HCT116 (cell line): ENCODE data around the gene BTBD9. TPM values are rescaled to one million over a fixed set of nuclear protein-coding genes. Genes with fewer than 3 reads are reported as not detected.

Source experiments
- ATAC-seq: fragments of 200-7000 bp; cut with Tn5 transposase; 2 replicates; pipeline ENCODE4 v1.9.1; 2020; ENCODE audit warnings: mild to moderate bottlenecking, moderate library complexity
- BruUV-seq: library from RNA; stranded (reverse); fragments of 400-500 nt; replicated peaks from 2 replicates; lab custom pipeline; 2021; lab: Mats Ljungman, UMichigan
- CTCF ChIA-PET: fragments of 300-600 bp; sonication (Branson Sonifier 250); formaldehyde crosslinking; loops from one replicate; lab custom pipeline; 2021; ENCODE audit warnings: antibody characterized with exemption; lab: Charles Lee
- POLR2A ChIA-PET: fragments of 300-600, 350-600 bp; sonication (Branson Sonifier 250); formaldehyde crosslinking; loops from one replicate; lab custom pipeline; 2021; ENCODE audit warnings: antibody characterized with exemption; lab: Charles Lee
- RAD21 ChIA-PET, 2 experiments: fragments of 300-600 bp; sonication (Branson Sonifier 250); formaldehyde crosslinking; loops; one replicate each; lab custom pipeline; 2023; ENCODE audit warnings: low total read pairs in 2 of 2; ENCODE audit not compliant: uncharacterized antibody in 2 of 2, unreplicated experiment in 2 of 2, low non-redundant PET in 1 of 2; lab: Charles Lee
- DNase-seq: peaks from one replicate; pipeline ENCODE4 v3.0.0-alpha.2; 2010; ENCODE audit warnings: low read depth, low spot score
- H2AFZ ChIP-seq: fragments of 200-600 bp; shearing (Covaris generic), sonication (generic); 2 replicates; pipeline ENCODE4 v1.6.1; 2017; ENCODE audit warnings: low read depth, mixed run types, mixed read lengths, antibody characterized with exemption, low read length; ENCODE audit not compliant: poor library complexity, severe bottlenecking
- H3K27ac ChIP-seq: 2 replicates; pipeline ENCODE4 v1.5.1; 2012; ENCODE audit warnings: low read depth, low read length
- H3K27me3 ChIP-seq: fragments of 200-600 bp; sonication (generic); 2 replicates; pipeline ENCODE4 v1.6.1; 2016; ENCODE audit warnings: mixed run types, low read length, mixed read lengths; ENCODE audit not compliant: insufficient read depth
- H3K36me3 ChIP-seq, 2 experiments: fragments of 200-500 bp in 1 of 2; fragments of 200-600 bp in 1 of 2; sonication (Bioruptor generic) in 1 of 2; sonication (generic) in 1 of 2; 2 replicates each; pipeline versions ENCODE4 v1.5.1 to v1.6.1; 2014 to 2016; ENCODE audit warnings: low read length in 2 of 2, inconsistent platforms in 1 of 2, mixed read lengths in 1 of 2, mixed run types in 1 of 2; ENCODE audit not compliant: insufficient read depth in 2 of 2, control insufficient read depth in 1 of 2
- H3K4me1 ChIP-seq, 2 experiments: fragments of 200-600 bp in 1 of 2; sonication (generic) in 1 of 2; 2 replicates each; pipeline versions ENCODE4 v1.5.1 to v1.6.1; 2012 to 2017; ENCODE audit warnings: low read length in 2 of 2, inconsistent platforms in 1 of 2, mild to moderate bottlenecking in 1 of 2, mixed read lengths in 1 of 2, mixed run types in 1 of 2, moderate library complexity in 1 of 2; ENCODE audit not compliant: insufficient read depth in 2 of 2, control insufficient read depth in 1 of 2
- H3K4me2 ChIP-seq: fragments of 200-600 bp; sonication (generic); 2 replicates; pipeline ENCODE4 v1.6.1; 2017; ENCODE audit warnings: mixed run types, low read length, mixed read lengths
- H3K4me3 ChIP-seq, 2 experiments: fragments of 200-600 bp in 1 of 2; sonication (generic) in 1 of 2; replicated peaks in 1 of 2; 2 replicates each; pipeline ENCODE4 v1.5.1; 2011 to 2016; ENCODE audit warnings: low read length in 2 of 2, control low read depth in 1 of 2, low read depth in 1 of 2, mild to moderate bottlenecking in 1 of 2, mixed read lengths in 1 of 2, mixed run types in 1 of 2
- H3K79me2 ChIP-seq: fragments of 200-600 bp; sonication (generic); 2 replicates; pipeline ENCODE4 v1.6.1; 2017; ENCODE audit warnings: mild to moderate bottlenecking, mixed run types, low read length, moderate library complexity, mixed read lengths; ENCODE audit not compliant: insufficient read depth
- H3K9ac ChIP-seq: fragments of 200-600 bp; sonication (generic); 2 replicates; pipeline ENCODE4 v1.6.1; 2016; ENCODE audit warnings: low read length, mixed read lengths
- H3K9me2 ChIP-seq: fragments of 200-600 bp; sonication (generic), shearing (Covaris generic); 2 replicates; pipeline ENCODE4 v1.6.1; 2017; ENCODE audit warnings: mixed run types, mild to moderate bottlenecking, moderate library complexity; ENCODE audit not compliant: insufficient read depth
- H3K9me3 ChIP-seq, 2 experiments: fragments of 200-500 bp in 1 of 2; fragments of 200-600 bp in 1 of 2; sonication (Bioruptor generic) in 1 of 2; sonication (generic) in 1 of 2; 2 replicates each; pipeline ENCODE4 v1.6.1; 2014 to 2017; ENCODE audit warnings: low read length in 2 of 2, mixed read lengths in 2 of 2, inconsistent platforms in 1 of 2, low read depth in 1 of 2, mild to moderate bottlenecking in 1 of 2, mixed run types in 1 of 2, moderate library complexity in 1 of 2; ENCODE audit not compliant: control insufficient read depth in 1 of 2, insufficient read depth in 1 of 2
- H4K20me1 ChIP-seq: fragments of 200-600 bp; sonication (generic), shearing (Covaris generic); 2 replicates; pipeline ENCODE4 v1.6.1; 2017; ENCODE audit warnings: mixed run types, mild to moderate bottlenecking, moderate library complexity; ENCODE audit not compliant: insufficient read depth
- CBX3 ChIP-seq: IDR thresholded peaks from 2 replicates; pipeline ENCODE4 v1.6.1; 2012; ENCODE audit warnings: low read depth
- CEBPB ChIP-seq: IDR thresholded peaks from 2 replicates; pipeline ENCODE4 v1.6.1; 2012; ENCODE audit warnings: low read depth
- CTCF ChIP-seq, 3 experiments: fragments of 200-600 bp in 1 of 3; sonication (generic) in 1 of 3; IDR thresholded peaks in 2 of 3; conservative IDR thresholded peaks in 1 of 3; 2 replicates each; pipeline ENCODE4 v1.5.1; 2012 to 2017; ENCODE audit warnings: low read depth in 2 of 3, low read length in 2 of 3, antibody characterized with exemption in 1 of 3, borderline replicate concordance in 1 of 3, control low read depth in 1 of 3, mild to moderate bottlenecking in 1 of 3, mixed read lengths in 1 of 3, mixed run types in 1 of 3, moderate library complexity in 1 of 3; ENCODE audit not compliant: insufficient read depth in 1 of 3
- EGR1 ChIP-seq: IDR thresholded peaks from 2 replicates; pipeline ENCODE4 v1.6.1; 2012; ENCODE audit warnings: low read depth
- ELF1 ChIP-seq: IDR thresholded peaks from 2 replicates; pipeline ENCODE4 v1.6.1; 2012; ENCODE audit warnings: low read depth, borderline replicate concordance
- EZH2 ChIP-seq: fragments of 200-600 bp; sonication (generic); IDR thresholded peaks from 2 replicates; pipeline ENCODE4 v1.6.1; 2017; ENCODE audit warnings: antibody characterized with exemption, mixed run types
- EZH2phosphoT487 ChIP-seq: fragments of 200-600 bp; IDR thresholded peaks from 2 replicates; pipeline ENCODE4 v1.6.1; 2018; ENCODE audit warnings: antibody characterized with exemption, borderline replicate concordance
- JUND ChIP-seq: IDR thresholded peaks from 2 replicates; pipeline ENCODE4 v1.6.1; 2012
- POLR2A ChIP-seq: IDR thresholded peaks from 2 replicates; pipeline ENCODE4 v1.7.0; 2011; ENCODE audit warnings: borderline replicate concordance; ENCODE audit not compliant: insufficient read depth, insufficient read length; ENCODE audit errors: extremely low read depth
- POLR2AphosphoS5 ChIP-seq: IDR thresholded peaks from 2 replicates; pipeline ENCODE4 v1.6.1; 2011; ENCODE audit warnings: mild to moderate bottlenecking, low read depth, low read length, moderate library complexity
- RAD21 ChIP-seq: IDR thresholded peaks from 2 replicates; pipeline ENCODE4 v1.6.1; 2012; ENCODE audit warnings: low read depth, mild to moderate bottlenecking
- REST ChIP-seq: IDR thresholded peaks from 2 replicates; pipeline ENCODE4 v1.6.1; 2012; ENCODE audit warnings: low read depth
- SIN3A ChIP-seq: IDR thresholded peaks from 2 replicates; pipeline ENCODE4 v1.6.1; 2012; ENCODE audit warnings: low read depth
- SP1 ChIP-seq: IDR thresholded peaks from 2 replicates; pipeline ENCODE4 v1.6.1; 2012; ENCODE audit warnings: low read depth
- SRF ChIP-seq: IDR thresholded peaks from 2 replicates; pipeline ENCODE4 v1.6.1; 2012; ENCODE audit warnings: low read depth
- TCF7L2 ChIP-seq: IDR thresholded peaks from 2 replicates; pipeline ENCODE4 v1.7.0; 2011; ENCODE audit warnings: borderline replicate concordance, inconsistent platforms; ENCODE audit not compliant: insufficient read depth, insufficient read length; ENCODE audit errors: extremely low read depth
- YY1 ChIP-seq: IDR thresholded peaks from 2 replicates; pipeline ENCODE4 v1.6.1; 2011; ENCODE audit warnings: low read length, low read depth, moderate library complexity, mild to moderate bottlenecking; ENCODE audit not compliant: insufficient replicate concordance; ENCODE audit errors: extremely low read depth
- ZBTB33 ChIP-seq: IDR thresholded peaks from 2 replicates; pipeline ENCODE4 v1.6.1; 2011; ENCODE audit warnings: mild to moderate bottlenecking, low read length, moderate library complexity; ENCODE audit not compliant: insufficient replicate concordance; ENCODE audit errors: extremely low read depth
- ZFX ChIP-seq: fragments of 450-650 bp; IDR thresholded peaks from 2 replicates; pipeline ENCODE4 v1.6.1; 2017
- ZNF274 ChIP-seq: fragments of 200-500 bp; sonication (Bioruptor generic); IDR thresholded peaks from 2 replicates; pipeline ENCODE4 v1.6.1; 2014; ENCODE audit warnings: mild to moderate bottlenecking, low read depth, low read length, inconsistent platforms
- intact Hi-C: fragments of 100-400 bp; cut with micrococcal nuclease; formaldehyde crosslinking; loops from 2 replicates; pipeline ENCODE4 v1.10.0; 2022
- total RNA-seq: library from RNA; stranded (reverse); gene quantifications from one replicate; pipeline ENCODE4 v1.2.1, GENCODE V29; 2021; ENCODE audit not compliant: unreplicated experiment

BTBD9 gene
- total RNA-seq, 1 experiment from 2014 or later, result 10.9 TPM

GRCh38 chr6:38150681-38151296, 488.9 kb downstream of the BTBD9 start:
- ATAC-seq, result no peak
- no peak for TF ChIP-seq POLR2A
- no peak for TF ChIP-seq YY1
- TF ChIP-seq POLR2AphosphoS5, result no peak
- no peak for TF ChIP-seq CEBPB
- TF ChIP-seq CBX3, result no peak
- no peak for TF ChIP-seq EGR1
- no peak for TF ChIP-seq RAD21
- TF ChIP-seq EZH2, result no peak
- TF ChIP-seq SIN3A, result no peak
- TF ChIP-seq SP1, result no peak
- no peak for TF ChIP-seq TCF7L2
- TF ChIP-seq EZH2phosphoT487, result no peak
- TF ChIP-seq ELF1, result no peak
- no peak for TF ChIP-seq ZBTB33
- no peak for TF ChIP-seq ZFX
- TF ChIP-seq JUND, result no peak
- no peak for TF ChIP-seq CTCF (IDR thresholded peaks at IDR 0.05 in 2 of 3, conservative IDR thresholded peaks at IDR 0.05 in 1 of 3; ENCODE audit: borderline replicate concordance in 1 of 3, insufficient read depth in 1 of 3, low read depth in 2 of 3, low read length in 2 of 3)
- TF ChIP-seq REST, result no peak
- TF ChIP-seq SRF, result no peak
- no peak for TF ChIP-seq ZNF274
- intact Hi-C loops, result no loop called here
- DNase-seq, result no peak
- Histone ChIP-seq H2AFZ (no peak overlapping the region), H3K79me2 (no peaks in the 10 kb centered on the region), H3K9ac (no peak overlapping the region), H3K27me3 (no peaks in the 10 kb centered on the region), H3K9me3 (no peaks in the 10 kb centered on the region), H3K4me1 (no peaks in the 10 kb centered on the region), H3K9me2 (no peaks in the 10 kb centered on the region), H3K4me3 (no peak overlapping the region), H3K36me3 (no peaks in the 10 kb centered on the region), H3K27ac (no peak overlapping the region), H4K20me1 (no peaks in the 10 kb centered on the region), H3K4me2 (no peak overlapping the region)
- CTCF ChIA-PET, result no interaction called here
- no TSS peak for BruUV-seq
- POLR2A ChIA-PET, result no interaction called here
- RAD21 ChIA-PET, result no interaction called here
